Osteocyte (in vitro differentiated cells): Measurements from ENCODE around the gene ROR2. TPM values are rescaled to one million over a fixed set of nuclear protein-coding genes. Genes with fewer than 3 reads are reported as not detected.

ENCODE experiments used
- DNase-seq: peaks from one replicate; pipeline ENCODE4 v3.0.0; 2021; ENCODE audit warnings: mixed read lengths; ENCODE audit not compliant: unreplicated experiment; ENCODE audit errors: extremely low spot score
- H3K27ac Mint-ChIP-seq: one replicate; pipeline ENCODE4 v1.8.0; 2021; ENCODE audit warnings: mild to moderate bottlenecking, mixed read lengths; ENCODE audit not compliant: unreplicated experiment
- H3K27me3 Mint-ChIP-seq: one replicate; pipeline ENCODE4 v1.8.0; 2021; ENCODE audit warnings: mixed read lengths; ENCODE audit not compliant: unreplicated experiment
- H3K36me3 Mint-ChIP-seq: one replicate; pipeline ENCODE4 v1.8.0; 2021; ENCODE audit warnings: mixed read lengths; ENCODE audit not compliant: unreplicated experiment
- H3K4me1 Mint-ChIP-seq: one replicate; pipeline ENCODE4 v1.8.0; 2021; ENCODE audit warnings: mixed read lengths; ENCODE audit not compliant: unreplicated experiment
- H3K4me3 Mint-ChIP-seq: one replicate; pipeline ENCODE4 v1.8.0; 2021; ENCODE audit warnings: mild to moderate bottlenecking, moderate library complexity, mixed read lengths; ENCODE audit not compliant: unreplicated experiment
- H3K9me3 Mint-ChIP-seq: one replicate; pipeline ENCODE4 v1.8.0; 2021; ENCODE audit warnings: mixed read lengths; ENCODE audit not compliant: unreplicated experiment
- CTCF ChIP-seq: fragments of 200-600 bp; sonication (generic); IDR thresholded peaks from 2 replicates; pipeline ENCODE4 v1.5.0; 2021; ENCODE audit warnings: antibody characterized with exemption, mild to moderate bottlenecking, moderate library complexity
- total RNA-seq: library from RNA; stranded (reverse); gene quantifications from 2 replicates; pipeline ENCODE4 v1.2.1, GENCODE V29; 2021

Gene ROR2
- total RNA-seq, 1 donor from 2014 or later = 48.2 TPM

DNA sequence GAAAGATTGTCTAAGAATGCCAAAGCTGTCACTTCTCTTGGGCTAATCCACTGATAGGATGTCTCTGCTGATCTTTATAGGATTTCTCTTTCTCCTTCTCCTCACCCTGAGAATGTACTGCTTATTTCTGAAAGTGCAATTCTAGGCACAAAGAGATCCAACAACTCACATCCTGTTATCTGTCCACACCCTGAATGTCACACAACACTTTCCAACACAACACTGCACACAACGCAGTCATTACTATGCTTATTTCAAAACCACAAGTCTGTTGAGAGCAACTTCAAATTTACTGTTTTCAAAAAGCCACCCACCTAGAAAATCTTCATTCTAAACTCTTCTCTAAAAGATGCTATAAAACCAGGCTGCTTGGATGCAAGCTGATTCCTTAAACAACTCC is 215.0 kb downstream of the ROR2 start:
- peaks cover 15% of the 10 kb centered on the region for H3K36me3 Mint-ChIP-seq
- H3K4me3 Mint-ChIP-seq = no peak overlapping the region
- H3K4me1 Mint-ChIP-seq = peaks cover 3% of the 10 kb centered on the region
- H3K9me3 Mint-ChIP-seq = no peaks in the 10 kb centered on the region
- DNase-seq = no peak
- no peaks in the 10 kb centered on the region for H3K27me3 Mint-ChIP-seq
- no peak overlapping the region for H3K27ac Mint-ChIP-seq
- no peak for TF ChIP-seq CTCF

DNA sequence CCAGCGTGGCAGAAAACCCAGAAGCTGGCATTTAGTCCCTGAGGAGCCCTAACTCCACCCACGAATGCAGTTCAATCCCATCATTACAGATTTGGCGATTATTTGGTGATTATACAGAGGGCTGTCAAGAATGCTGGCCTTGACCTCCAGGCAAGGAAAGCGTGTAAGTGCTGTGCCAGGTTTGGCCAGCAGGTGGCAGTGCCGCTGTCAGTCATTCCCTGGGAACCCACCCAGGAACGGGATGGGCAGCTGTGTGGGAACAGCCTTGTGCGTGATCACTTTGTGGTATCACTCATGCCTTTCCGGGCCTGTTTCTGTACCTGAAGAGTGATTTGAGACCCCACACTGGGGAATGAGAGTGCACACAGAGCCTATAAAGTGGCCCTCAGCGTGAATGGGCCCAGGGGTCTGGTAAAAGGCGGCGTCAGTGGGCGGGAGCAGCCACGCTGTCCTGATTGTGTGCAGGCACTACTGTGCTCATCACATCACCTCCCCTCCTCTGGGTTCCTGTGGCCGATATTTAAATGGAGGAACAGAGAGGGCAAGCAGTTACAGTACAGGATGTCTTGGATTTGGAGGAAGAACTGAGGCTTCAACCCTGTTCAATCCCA is 215.6 kb downstream of the ROR2 start:
- Mint-ChIP-seq H3K9me3 (no peaks in the 10 kb centered on the region), H3K27ac (peak overlapping the region; percentile 65), H3K27me3 (no peaks in the 10 kb centered on the region), H3K4me3 (no peak overlapping the region), H3K36me3 (peaks cover 17% of the 10 kb centered on the region), H3K4me1 (peaks cover 3% of the 10 kb centered on the region)
- TF ChIP-seq CTCF = peak; percentile 95
- peak; percentile 92 for DNase-seq

DNA sequence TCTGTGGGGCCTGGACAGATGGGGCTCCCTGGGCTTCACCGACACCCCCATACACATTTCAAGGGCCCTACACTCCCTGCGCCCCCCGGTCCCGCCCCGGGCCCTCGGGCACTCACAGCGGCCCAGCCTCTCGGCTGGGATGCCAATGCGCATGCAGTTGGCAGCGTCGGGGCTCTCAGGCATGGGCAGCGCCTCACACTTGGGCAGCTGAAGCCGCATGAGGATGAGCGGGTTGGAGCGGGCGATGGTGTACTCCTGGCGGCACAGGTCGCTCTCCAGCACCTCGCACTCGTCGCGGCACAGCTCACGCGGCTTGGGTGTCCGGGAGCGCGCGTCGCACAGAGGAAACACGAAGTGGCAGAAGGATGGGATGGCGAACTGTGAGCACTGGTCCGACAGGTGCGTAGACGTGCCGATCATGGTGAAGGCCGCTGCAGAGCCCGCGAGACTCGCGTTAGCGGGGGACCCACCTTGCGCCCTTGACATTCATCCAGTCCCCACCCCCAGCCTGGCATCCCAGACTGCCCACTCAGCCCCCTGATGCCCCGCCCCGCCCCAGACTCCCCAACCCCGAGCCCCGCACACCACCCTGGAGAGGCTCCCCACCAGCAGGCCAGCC is 216.9 kb downstream of the ROR2 start:
- Mint-ChIP-seq H3K4me3 (no peak overlapping the region), H3K27ac (no peak overlapping the region), H3K27me3 (no peaks in the 10 kb centered on the region), H3K4me1 (peaks cover 3% of the 10 kb centered on the region), H3K36me3 (peaks cover 23% of the 10 kb centered on the region), H3K9me3 (no peaks in the 10 kb centered on the region)
- DNase-seq = no peak
- TF ChIP-seq CTCF = no peak

- Mint-ChIP-seq H3K4me1 (peaks cover 3% of the 10 kb centered on the region), H3K27ac (no peak overlapping the region)
Observed at GRCh38 chr9:91732187-91733005, 217.6 kb downstream of the ROR2 start.

More at GRCh38 chr9:91732187-91733005, 217.6 kb downstream of the ROR2 start:
- peaks cover 23% of the 10 kb centered on the region for H3K36me3 Mint-ChIP-seq
- H3K27me3 Mint-ChIP-seq = no peaks in the 10 kb centered on the region
- DNase-seq = no peak
- H3K9me3 Mint-ChIP-seq = no peaks in the 10 kb centered on the region
- H3K4me3 Mint-ChIP-seq = no peak overlapping the region
- TF ChIP-seq CTCF = no peak
